HG03280 (cell line): ENCODE data around the gene PTPRB.

Source experiments
- ATAC-seq: cut with Tn5 transposase; IDR thresholded peaks from one replicate; pipeline ENCODE4 v1.9.1; 2021; ENCODE audit warnings: mild to moderate bottlenecking, moderate library complexity; ENCODE audit not compliant: unreplicated experiment

Gene PTPRB

GRCh38 chr12:70598467-70599193 is 38.6 kb downstream of the PTPRB start:
- ATAC-seq = no peak

DNA sequence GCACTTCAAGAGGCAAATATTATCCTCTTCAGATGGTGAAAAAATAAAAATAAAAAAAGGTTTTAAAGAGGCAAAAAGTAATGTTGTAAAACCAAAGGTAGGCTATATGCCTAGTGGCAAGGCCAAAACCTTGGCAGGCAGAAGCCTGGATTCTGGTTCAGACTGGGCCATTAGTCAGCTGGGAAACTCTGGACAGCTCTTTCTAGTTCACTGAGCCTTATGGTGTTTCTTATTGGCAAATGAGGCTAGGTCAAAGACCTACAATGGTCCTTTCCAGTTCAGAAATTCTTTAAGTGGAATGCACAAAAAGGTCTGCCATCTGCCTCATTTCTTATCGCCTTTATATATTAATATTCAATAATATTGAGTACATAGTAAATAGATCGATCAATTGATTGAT is 44.6 kb downstream of the PTPRB start:
- ATAC-seq = no peak

- no peak for ATAC-seq
Measured at GRCh38 chr12:70590549-70591226, 46.5 kb downstream of the PTPRB start.

- ATAC-seq = peak; percentile 94
Measured at GRCh38 chr12:70590051-70590450, 47.2 kb downstream of the PTPRB start.

- no peak for ATAC-seq
Measured at GRCh38 chr12:70584332-70584731, 52.9 kb downstream of the PTPRB start.

DNA sequence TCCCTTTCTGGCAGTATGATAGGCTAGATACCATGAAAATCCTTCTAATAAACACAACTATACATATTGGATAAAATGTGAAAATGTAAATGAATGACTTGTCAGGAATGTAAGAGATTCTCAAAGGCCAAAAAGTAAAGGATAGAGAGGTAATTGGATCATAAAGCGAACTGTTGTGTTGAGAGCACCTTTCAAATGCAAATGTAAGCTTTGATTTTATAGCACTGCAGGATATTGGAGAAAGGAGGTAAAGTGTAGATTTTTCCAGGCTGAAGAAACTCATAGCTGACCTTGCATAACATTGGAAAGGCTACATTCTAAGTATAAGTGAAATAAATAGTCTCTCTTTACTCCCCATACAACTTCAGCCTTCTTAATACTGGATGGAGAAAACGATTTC is 54.0 kb downstream of the PTPRB start:
- no peak for ATAC-seq

- no peak for ATAC-seq
Measured at GRCh38 chr12:70581208-70581607, 56.0 kb downstream of the PTPRB start.

DNA sequence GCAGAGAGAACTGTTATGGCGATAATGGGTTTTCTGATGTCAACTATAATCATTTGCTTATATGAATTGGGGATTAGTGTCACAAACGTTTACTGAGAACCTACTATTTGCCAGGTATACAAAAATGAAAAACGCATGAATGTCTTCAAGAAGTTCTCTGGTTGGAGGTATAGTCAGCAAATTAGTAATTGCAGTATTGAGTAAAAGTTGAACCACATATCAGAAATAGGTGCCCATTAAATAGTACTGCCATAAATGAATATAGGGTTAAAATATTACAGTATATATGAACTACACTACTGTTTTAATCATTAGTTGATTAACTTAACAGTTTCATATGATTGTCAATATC is 60.0 kb downstream of the PTPRB start:
- no peak for ATAC-seq

- no peak for ATAC-seq
Measured at GRCh38 chr12:70576341-70577282, 60.6 kb downstream of the PTPRB start.

DNA sequence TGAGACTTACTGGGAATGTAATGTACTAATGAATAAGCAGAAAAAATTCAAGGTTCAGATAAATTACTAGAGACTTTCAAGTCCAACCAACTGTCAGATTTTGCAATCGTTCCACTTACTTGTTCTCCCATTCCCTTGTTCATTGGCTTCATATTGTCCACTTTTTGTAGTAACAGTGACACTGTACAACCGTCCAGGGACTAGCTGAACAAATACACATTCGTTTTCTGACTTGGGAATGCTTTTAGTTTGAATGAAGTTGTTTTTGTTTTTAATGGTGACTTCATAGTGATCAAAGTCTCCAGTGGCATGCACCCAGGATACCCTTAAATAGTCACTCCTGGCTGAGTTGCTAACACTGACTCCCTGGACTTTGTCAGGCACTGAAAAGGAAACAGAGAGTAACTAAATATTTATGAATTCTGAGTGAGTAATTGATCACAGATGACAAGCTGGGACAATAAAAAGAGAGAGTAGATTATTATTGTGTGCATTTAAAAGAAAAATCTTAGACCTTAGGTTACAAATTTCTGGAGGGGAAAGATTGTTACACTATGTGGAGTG is 65.4 kb downstream of the PTPRB start:
- ATAC-seq = no peak

DNA sequence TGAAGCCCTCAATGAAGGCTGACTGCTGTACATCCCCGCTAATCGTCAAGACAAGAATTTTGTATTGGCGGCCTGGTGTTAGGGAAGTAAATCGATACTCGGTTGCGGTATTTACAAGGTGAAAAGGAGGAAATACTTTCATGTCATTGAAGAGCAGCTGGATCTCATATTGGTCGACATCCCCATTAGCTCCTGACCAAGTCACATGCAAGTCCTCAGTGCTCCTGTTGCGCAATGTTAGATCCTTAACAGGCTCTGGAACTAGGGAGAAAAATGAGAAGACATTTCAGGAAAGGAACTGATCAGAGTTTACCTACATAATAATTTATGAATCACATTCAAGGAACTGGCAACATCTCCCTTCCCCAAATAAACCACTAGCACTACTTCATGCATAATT is 66.2 kb downstream of the PTPRB start:
- ATAC-seq = no peak

DNA sequence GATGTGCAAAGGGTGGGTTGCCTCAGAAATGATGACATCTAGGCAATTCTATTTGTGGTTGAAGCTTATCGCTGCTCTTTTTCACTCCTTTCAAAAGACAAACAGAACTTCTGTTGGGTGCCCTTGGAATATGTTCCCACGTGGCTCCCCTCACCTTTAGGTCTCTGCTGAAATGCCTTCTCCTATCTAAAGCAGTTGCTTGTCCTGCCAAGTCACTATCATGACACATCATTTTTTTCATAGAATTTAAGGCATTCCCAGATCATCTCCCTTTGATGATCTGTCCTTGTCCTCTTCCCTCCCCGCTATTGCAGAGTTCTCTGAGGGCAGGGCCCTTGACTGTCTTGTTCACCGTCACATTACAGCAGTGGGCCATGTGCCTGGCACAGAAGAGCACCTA is 75.7 kb downstream of the PTPRB start:
- no peak for ATAC-seq

- ATAC-seq = no peak
Measured at GRCh38 chr12:70560671-70561070, 76.6 kb downstream of the PTPRB start.

DNA sequence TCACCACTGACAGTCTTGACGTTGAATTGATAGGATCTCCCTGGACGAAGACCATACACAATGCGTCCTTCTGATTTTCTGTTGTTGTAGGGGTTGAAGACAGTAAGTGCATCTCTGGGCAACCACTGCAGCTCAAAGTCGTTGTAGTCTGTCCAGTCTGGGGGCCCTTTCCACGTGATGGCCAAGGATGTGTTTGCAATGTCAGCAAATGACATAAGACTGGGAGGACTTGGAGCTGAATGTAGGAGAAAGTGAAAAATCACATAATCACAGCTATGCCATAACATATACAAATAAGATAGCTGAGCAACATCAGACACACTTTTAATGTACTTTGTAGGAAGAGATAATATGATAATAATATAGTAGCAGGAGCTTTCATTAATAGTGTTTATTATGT is 77.8 kb downstream of the PTPRB start:
- ATAC-seq = no peak

DNA sequence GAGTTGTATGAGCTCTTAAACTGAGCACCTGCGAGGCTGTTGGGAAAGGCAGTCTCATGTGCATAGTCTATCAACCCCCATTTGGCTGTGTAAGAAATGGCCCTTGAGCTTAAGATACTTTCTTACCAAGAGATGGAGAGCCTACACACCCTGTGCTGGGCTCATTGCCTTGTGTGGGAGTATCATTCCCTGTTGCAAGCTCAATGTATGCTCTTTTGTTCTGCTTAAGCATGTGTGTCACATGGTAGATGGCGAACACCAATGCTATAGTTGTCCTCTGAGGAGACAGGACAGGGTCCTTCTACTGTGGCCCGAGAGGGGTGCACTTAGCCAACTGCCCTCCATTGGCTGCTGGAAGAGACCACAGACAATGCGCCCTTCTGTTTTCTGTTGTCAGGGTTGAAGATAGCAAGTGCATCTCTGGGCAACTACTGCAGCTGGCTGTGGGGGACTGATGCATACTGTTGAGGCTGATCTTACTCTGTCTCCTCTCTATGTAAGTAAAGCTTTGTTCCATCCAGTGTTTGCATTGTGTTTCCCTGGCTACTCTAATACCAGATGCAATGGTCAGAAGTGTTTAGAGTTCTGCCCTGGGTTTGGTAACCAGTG is 79.5 kb downstream of the PTPRB start:
- no peak for ATAC-seq

DNA sequence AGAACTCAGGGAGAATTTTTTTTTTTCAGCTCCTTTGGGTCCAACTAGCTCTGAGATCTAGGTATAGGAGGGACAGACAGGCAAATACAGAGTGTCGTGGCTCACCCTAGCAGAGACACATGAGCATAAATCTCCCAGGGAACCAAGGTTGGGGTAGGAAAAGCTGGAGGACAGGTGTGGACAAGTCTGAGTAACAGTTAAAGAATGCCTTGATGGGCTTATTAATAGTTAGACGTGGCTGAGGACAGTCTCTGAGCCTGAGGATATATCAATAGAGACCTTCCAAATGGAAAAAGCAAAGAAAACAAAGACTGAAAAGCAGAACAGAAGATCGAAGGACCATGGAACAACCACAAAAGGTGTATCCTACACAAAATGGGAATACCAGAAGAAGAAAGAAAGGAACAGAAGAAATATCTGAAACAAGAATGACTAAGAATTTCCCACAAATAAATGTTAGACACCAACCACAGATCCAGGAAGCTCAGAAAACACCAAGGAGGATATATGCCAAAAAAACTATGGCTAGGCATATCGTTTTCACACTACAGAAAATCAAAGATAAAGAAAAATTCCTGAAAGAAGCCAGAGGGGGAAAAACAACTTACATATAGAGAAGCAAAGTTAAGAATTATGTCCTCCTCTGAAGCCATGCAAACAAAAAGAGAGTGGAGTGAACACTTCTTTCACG is 80.9 kb downstream of the PTPRB start:
- no peak for ATAC-seq

- ATAC-seq = no peak
Measured at GRCh38 chr12:70555081-70555480, 82.1 kb downstream of the PTPRB start.

GRCh38 chr12:70553391-70553859 is 83.8 kb downstream of the PTPRB start:
- ATAC-seq = no peak

- no peak for ATAC-seq
Measured at GRCh38 chr12:70551731-70552130, 85.5 kb downstream of the PTPRB start.

- ATAC-seq = no peak
Measured at GRCh38 chr12:70550180-70550577, 87.0 kb downstream of the PTPRB start.
